ENCODE measurements around the gene TTC28. TPM values are rescaled to one million over a fixed set of nuclear protein-coding genes. Genes with fewer than 3 reads are reported as not detected.

TTC28 gene
- total RNA-seq, 1 experiment from 2014 or later: 0.12 TPM

DNA sequence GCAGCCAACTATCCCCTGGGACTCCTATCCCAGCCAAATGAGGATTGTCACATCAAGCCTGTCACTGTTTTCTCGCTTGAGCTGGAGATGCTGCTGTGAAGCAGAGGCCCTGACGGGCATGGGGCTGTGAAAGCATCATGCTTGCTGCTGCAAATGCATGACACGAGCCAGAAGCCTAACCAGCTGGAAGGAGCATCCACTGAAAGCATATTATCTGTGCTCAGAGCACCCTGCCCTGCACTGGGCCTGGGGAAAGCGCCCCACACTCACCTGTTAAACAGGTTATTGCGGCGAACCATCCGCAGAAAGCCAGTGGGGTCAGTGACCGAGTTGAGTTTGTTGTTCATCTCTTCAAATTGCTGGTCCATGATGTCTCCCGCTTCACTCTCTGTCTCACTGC, 649.7 kb downstream of the TTC28 start:
- Histone ChIP-seq H3K9me2 (ENCODE audit: insufficient read depth) (no peaks in the 10 kb centered on the region), H3K27me3 (ENCODE audit: insufficient read depth, low read length) (peaks cover 4% of the 10 kb centered on the region; the same call in 1 of the 2 replicates), H3K27ac (ENCODE audit: low read depth, low read length) (no peak overlapping the region), H3K9ac (ENCODE audit: low read length) (no peak overlapping the region), H3K36me3 (ENCODE audit: control insufficient read depth in 1 of 2, insufficient read depth in 2 of 2, low read length in 2 of 2) (no peaks in the 10 kb centered on the region), H4K20me1 (ENCODE audit: insufficient read depth) (no peaks in the 10 kb centered on the region), H3K4me3 (replicated peaks in 1 of 2; ENCODE audit: low read depth in 1 of 2, low read length in 2 of 2) (no peak overlapping the region), H2AFZ (ENCODE audit: low read depth, low read length, poor library complexity, severe bottlenecking) (no peak overlapping the region), H3K4me2 (ENCODE audit: low read length) (no peak overlapping the region), H3K79me2 (ENCODE audit: insufficient read depth, low read length) (no peaks in the 10 kb centered on the region), H3K9me3 (ENCODE audit: control insufficient read depth in 1 of 2, insufficient read depth in 1 of 2, low read depth in 1 of 2, low read length in 2 of 2) (no peaks in the 10 kb centered on the region), H3K4me1 (ENCODE audit: control insufficient read depth in 1 of 2, insufficient read depth in 2 of 2, low read length in 2 of 2) (no peaks in the 10 kb centered on the region)
- no TSS peak for BruUV-seq (replicated peaks)
- TF ChIP-seq REST (IDR thresholded peaks at IDR 0.05; ENCODE audit: low read depth) (no peak), POLR2AphosphoS5 (IDR thresholded peaks at IDR 0.05; ENCODE audit: low read depth, low read length) (no peak), EGR1 (IDR thresholded peaks at IDR 0.05; ENCODE audit: low read depth) (no peak), CBX3 (IDR thresholded peaks at IDR 0.05; ENCODE audit: low read depth) (no peak), ELF1 (IDR thresholded peaks at IDR 0.05; ENCODE audit: borderline replicate concordance, low read depth) (no peak), ZNF274 (IDR thresholded peaks at IDR 0.05; ENCODE audit: low read depth, low read length) (no peak), SRF (IDR thresholded peaks at IDR 0.05; ENCODE audit: low read depth) (no peak)
- TF ChIP-seq, protein P1, sequence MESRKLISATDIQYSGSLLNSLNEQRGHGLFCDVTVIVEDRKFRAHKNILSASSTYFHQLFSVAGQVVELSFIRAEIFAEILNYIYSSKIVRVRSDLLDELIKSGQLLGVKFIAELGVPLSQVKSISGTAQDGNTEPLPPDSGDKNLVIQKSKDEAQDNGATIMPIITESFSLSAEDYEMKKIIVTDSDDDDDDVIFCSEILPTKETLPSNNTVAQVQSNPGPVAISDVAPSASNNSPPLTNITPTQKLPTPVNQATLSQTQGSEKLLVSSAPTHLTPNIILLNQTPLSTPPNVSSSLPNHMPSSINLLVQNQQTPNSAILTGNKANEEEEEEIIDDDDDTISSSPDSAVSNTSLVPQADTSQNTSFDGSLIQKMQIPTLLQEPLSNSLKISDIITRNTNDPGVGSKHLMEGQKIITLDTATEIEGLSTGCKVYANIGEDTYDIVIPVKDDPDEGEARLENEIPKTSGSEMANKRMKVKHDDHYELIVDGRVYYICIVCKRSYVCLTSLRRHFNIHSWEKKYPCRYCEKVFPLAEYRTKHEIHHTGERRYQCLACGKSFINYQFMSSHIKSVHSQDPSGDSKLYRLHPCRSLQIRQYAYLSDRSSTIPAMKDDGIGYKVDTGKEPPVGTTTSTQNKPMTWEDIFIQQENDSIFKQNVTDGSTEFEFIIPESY (IDR thresholded peaks at IDR 0.05; ENCODE audit: extremely low read depth, insufficient replicate concordance, low read length): no peak
- DNase-seq (ENCODE audit: low read depth, low spot score) (no peak), ATAC-seq (no peak)
- CTCF ChIA-PET: no interaction called here
- POLR2A ChIA-PET: no interaction called here
- intact Hi-C loops (cut with micrococcal nuclease): no loop called here
- RAD21 ChIA-PET (ENCODE audit: low non-redundant PET in 1 of 2, low total read pairs in 2 of 2, uncharacterized antibody in 2 of 2, unreplicated experiment in 2 of 2): no interaction called here
